HepG2 (cell line): ENCODE results near the gene DMRTB1. TPM values are rescaled to one million over a fixed set of nuclear protein-coding genes. Genes with fewer than 3 reads are reported as not detected.

Source experiments
- ATAC-seq: fragments of 200-7000 bp; cut with Tn5 transposase; 3 replicates; pipeline ENCODE4 v1.9.1; 2020; ENCODE audit warnings: mild to moderate bottlenecking, moderate library complexity
- BruUV-seq: library from RNA; stranded (reverse); fragments of 400-500 nt; replicated peaks from 2 replicates; lab custom pipeline; 2021; lab: Mats Ljungman, UMichigan
- CTCF ChIA-PET: fragments of 300-600 bp; formaldehyde crosslinking; extraction: SDS; loops from one replicate; lab custom pipeline; 2021; ENCODE audit warnings: low total read pairs, inconsistent platforms, low intra/inter-chr PET ratio; lab: Yijun Ruan, JAX
- POLR2A ChIA-PET: fragments of 350-600 bp; sonication (Branson Sonifier 250); formaldehyde crosslinking; loops from one replicate; lab custom pipeline; 2020; ENCODE audit warnings: antibody characterized with exemption, inconsistent platforms; lab: Yijun Ruan, JAX
- DNase-seq: peaks from one replicate; pipeline ENCODE4 v3.0.0-alpha.2; 2015; ENCODE audit warnings: low spot score
- FAIRE-seq: peaks from 3 replicates; lab custom pipeline; 2011; peaks lifted over from hg19 to GRCh38; lab: Jason Lieb, UNC
- H2AFZ ChIP-seq: one replicate; pipeline ENCODE4 v1.6.1; 2011; ENCODE audit warnings: low read length, inconsistent platforms
- H3K27ac ChIP-seq: fragments of 300-600 bp; 3 replicates; pipeline ENCODE4 v1.8.0; 2011; ENCODE audit warnings: mixed run types, mild to moderate bottlenecking, mixed read lengths, low read length, inconsistent platforms; ENCODE audit not compliant: insufficient read depth; ENCODE audit errors: extremely low read length
- H3K27me3 ChIP-seq, 2 experiments: fragments of 200-600 bp in 1 of 2; 2 replicates in 1 of 2; 3 replicates in 1 of 2; pipeline versions ENCODE4 v1.6.0 to v1.8.0; 2011; ENCODE audit warnings: low read length in 2 of 2, mild to moderate bottlenecking in 2 of 2, moderate library complexity in 2 of 2, inconsistent platforms in 1 of 2; ENCODE audit not compliant: insufficient read depth in 2 of 2, control insufficient read depth in 1 of 2
- H3K36me3 ChIP-seq, 2 experiments: fragments of 200-600 bp in 1 of 2; replicated peaks in 1 of 2; 2 replicates in 1 of 2; 3 replicates in 1 of 2; pipeline versions ENCODE4 v1.5.1 to v1.8.0; 2011; ENCODE audit warnings: low read length in 2 of 2, inconsistent platforms in 1 of 2; ENCODE audit not compliant: insufficient read depth in 2 of 2, control insufficient read depth in 1 of 2
- H3K4me1 ChIP-seq: 2 replicates; pipeline ENCODE4 v1.5.1; 2012; ENCODE audit warnings: low read length, inconsistent platforms; ENCODE audit not compliant: insufficient read depth
- H3K4me2 ChIP-seq: 2 replicates; pipeline ENCODE4 v1.6.0; 2011; ENCODE audit warnings: low read depth, low read length, inconsistent platforms
- H3K4me3 ChIP-seq, 3 experiments: fragments of 200-600 bp in 1 of 3; sonication (generic), shearing (Covaris generic) in 1 of 3; replicated peaks in 1 of 3; 2 replicates each; pipeline ENCODE4 v1.5.1; 2011 to 2016; ENCODE audit warnings: low read length in 3 of 3, inconsistent platforms in 2 of 3, low read depth in 2 of 3, mild to moderate bottlenecking in 2 of 3, control low read depth in 1 of 3, mixed read lengths in 1 of 3; ENCODE audit not compliant: insufficient read depth in 1 of 3
- H3K79me2 ChIP-seq: one replicate; pipeline ENCODE4 v1.6.1; 2011; ENCODE audit warnings: low read length, inconsistent platforms; ENCODE audit not compliant: insufficient read depth
- H3K9ac ChIP-seq: 2 replicates; pipeline ENCODE4 v1.6.0; 2011; ENCODE audit warnings: mild to moderate bottlenecking, low read depth, low read length, inconsistent platforms; ENCODE audit not compliant: insufficient read depth
- H3K9me3 ChIP-seq: 2 replicates; pipeline ENCODE4 v1.5.1; 2012; ENCODE audit warnings: mild to moderate bottlenecking, low read length
- H4K20me1 ChIP-seq: 2 replicates; pipeline ENCODE4 v1.6.0; 2011; ENCODE audit warnings: inconsistent platforms, mild to moderate bottlenecking, low read length, moderate library complexity; ENCODE audit not compliant: insufficient read depth
- AGO2 ChIP-seq: fragments of 200-400 bp; formaldehyde crosslinking; optimal IDR thresholded peaks from 2 replicates; pipeline ENCODE3; 2017; ENCODE audit warnings: mild to moderate bottlenecking, low read depth, low read length, moderate library complexity
- ATF2 ChIP-seq: sonication (generic); formaldehyde crosslinking; IDR thresholded peaks from 2 replicates; pipeline ENCODE4 v1.4.0; 2020; ENCODE audit warnings: missing genetic modification reagents
- FOXP1 ChIP-seq, 2 experiments: fragments of 450-650 bp in 1 of 2; IDR thresholded peaks; 2 replicates each; pipeline ENCODE4 v1.6.1; 2017 to 2018; ENCODE audit warnings: antibody characterized with exemption in 1 of 2
- HNF1A ChIP-seq, 2 experiments: sonication (generic) in 1 of 2; formaldehyde crosslinking in 1 of 2; IDR thresholded peaks; 2 replicates each; pipeline versions ENCODE4 v1.4.0 to v1.6.1; 2016 to 2020; ENCODE audit warnings: borderline replicate concordance in 1 of 2, low read depth in 1 of 2, mild to moderate bottlenecking in 1 of 2, missing genetic modification reagents in 1 of 2
- JUND ChIP-seq: sonication (generic); formaldehyde crosslinking; IDR thresholded peaks from 2 replicates; pipeline ENCODE4 v1.8.0; 2022; ENCODE audit warnings: mild to moderate bottlenecking, missing genetic modification reagents
- LRRFIP1 ChIP-seq: sonication (generic); formaldehyde crosslinking; conservative IDR thresholded peaks from 2 replicates; pipeline ENCODE4 v1.4.0; 2020; ENCODE audit warnings: missing genetic modification reagents
- REPIN1 ChIP-seq: sonication (generic); formaldehyde crosslinking; IDR thresholded peaks from 2 replicates; pipeline ENCODE4 v1.8.0; 2022; ENCODE audit warnings: missing genetic modification reagents, low read depth, mild to moderate bottlenecking, borderline replicate concordance
- ZBTB26 ChIP-seq: IDR thresholded peaks from 2 replicates; pipeline ENCODE4 v1.6.1; 2016; ENCODE audit warnings: missing compliant biosample characterization, missing genetic modification reagents, borderline replicate concordance
- ZNF230 ChIP-seq: sonication (generic); formaldehyde crosslinking; IDR thresholded peaks from 2 replicates; pipeline ENCODE4 v1.4.0; 2020; ENCODE audit warnings: mild to moderate bottlenecking, missing genetic modification reagents
- WGBS: methylation state at CpG from one replicate; pipeline ENCODE4 v1.1.6; 2017; ENCODE audit warnings: low lambda C conversion rate; 5-methylcytosine and 5-hydroxymethylcytosine counted together
- in situ Hi-C: cut with HindIII; loops from 2 replicates; pipeline ENCODE4 v1.10.0; 2017; ENCODE audit warnings: low pct_unique_long_range_greater_than_20kb; ENCODE audit not compliant: extremely low pct_ligation_motif_present
- intact Hi-C: fragments of 100-400 bp; cut with micrococcal nuclease; formaldehyde crosslinking; loops from one replicate; pipeline ENCODE4 v1.10.0; 2022; ENCODE audit not compliant: unreplicated experiment
- polyA plus RNA-seq, 8 experiments: library from polyadenylated mRNA; depleted of rRNA in 3 of 8; stranded (reverse) in 7 of 8; unstranded in 1 of 8; fragments of >200 nt; fragmentation: Illumina TruSeq in 4 of 8; extraction: Trizol in 4 of 8; gene quantifications; 2 replicates each; pipeline versions ENCODE4 v1.2.1 to v1.2.3, GENCODE V29; 2011 to 2016; ENCODE audit warnings: low read depth in 4 of 8, missing spikeins in 1 of 8, mixed read lengths in 1 of 8; ENCODE audit not compliant: insufficient read depth in 1 of 8
- total RNA-seq, 5 experiments: library from RNA; depleted of rRNA; stranded (reverse); fragments of >200 nt; fragmentation: Illumina TruSeq; extraction: Trizol; gene quantifications; 2 replicates each; pipeline ENCODE4 v1.2.3, GENCODE V29; 2016; ENCODE audit warnings: low read depth in 1 of 5
- TF ChIP-seq, protein P1 (sequence below): IDR thresholded peaks from 2 replicates; pipeline ENCODE4 v1.6.1; 2016; ENCODE audit warnings: control low read depth

The DMRTB1 gene
- total and polyA plus RNA-seq, 2 of the 13 experiments (the other 11 are each of a cell fraction or from before 2014, with no cell fraction given), result not detected

DNA sequence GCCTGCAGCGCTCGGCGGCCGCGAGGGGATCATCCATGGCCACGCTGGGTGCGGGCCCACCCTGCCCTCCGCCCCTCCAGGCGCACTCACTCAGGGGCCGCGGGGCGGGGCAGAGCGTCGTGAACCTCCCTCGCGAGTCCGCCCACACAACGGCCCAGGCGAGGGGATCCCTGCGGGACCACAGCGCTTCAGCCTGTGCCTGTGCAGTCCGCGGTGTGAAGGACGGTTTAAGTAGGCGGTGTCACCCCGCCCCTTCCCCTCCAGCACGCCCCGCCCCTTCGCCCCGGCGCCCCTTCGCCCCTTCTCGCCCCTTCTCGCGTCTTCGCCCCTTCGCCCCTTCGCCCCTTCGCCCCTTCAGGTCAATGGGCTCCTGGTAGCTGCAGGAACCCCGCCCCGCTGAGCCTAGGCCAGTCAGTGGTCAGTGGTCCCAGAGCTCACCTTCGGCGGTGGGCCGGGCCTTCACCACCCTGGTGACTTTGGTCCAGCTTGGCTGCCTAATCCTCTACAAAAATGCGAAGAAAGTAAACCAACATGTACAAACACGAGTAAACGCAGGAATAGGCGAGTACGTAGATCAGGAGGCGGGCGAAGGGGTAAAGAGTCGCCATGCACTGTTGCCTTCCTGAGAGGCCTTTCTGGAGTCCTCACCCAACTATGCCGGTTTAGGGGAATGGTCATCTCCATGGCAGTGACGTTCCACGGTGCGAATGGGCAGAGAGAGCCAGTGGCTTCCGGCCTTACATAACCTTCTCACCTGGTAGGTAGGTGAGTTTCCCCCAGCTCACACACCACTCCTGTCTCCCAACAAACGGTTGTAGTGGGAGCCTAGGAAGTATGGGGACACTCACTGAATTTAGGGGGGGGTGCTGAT lies 19.6 kb upstream of the DMRTB1 start:
- in situ Hi-C loops (no loop called here), intact Hi-C loops (no loop called here)
- ChIA-PET POLR2A (no interaction called here), CTCF (no interaction called here)
- Histone ChIP-seq H3K27me3 (no peaks in the 10 kb centered on the region; a peak in 1 of 5 replicates), H3K9me3 (no peaks in the 10 kb centered on the region), H3K4me1 (no peaks in the 10 kb centered on the region), H3K4me2 (no peak overlapping the region), H3K27ac (no peak overlapping the region), H3K36me3 (no peaks in the 10 kb centered on the region), H2AFZ (no peak overlapping the region), H3K79me2 (no peaks in the 10 kb centered on the region), H4K20me1 (no peaks in the 10 kb centered on the region), H3K4me3 (no peak overlapping the region), H3K9ac (no peak overlapping the region)
- FAIRE-seq, result no peak
- ATAC-seq, result no peak
- DNase-seq, result no peak
- BruUV-seq, result no TSS peak
- WGBS, result 68% methylated on average over 37 of the region's 58 CpGs
- TF ChIP-seq FOXP1 (IDR thresholded peaks at IDR 0.05), result no peak
- no peak for TF ChIP-seq FOXP1 (CRISPR knock-in tag; IDR thresholded peaks at IDR 0.05)
- TF ChIP-seq, protein P1, sequence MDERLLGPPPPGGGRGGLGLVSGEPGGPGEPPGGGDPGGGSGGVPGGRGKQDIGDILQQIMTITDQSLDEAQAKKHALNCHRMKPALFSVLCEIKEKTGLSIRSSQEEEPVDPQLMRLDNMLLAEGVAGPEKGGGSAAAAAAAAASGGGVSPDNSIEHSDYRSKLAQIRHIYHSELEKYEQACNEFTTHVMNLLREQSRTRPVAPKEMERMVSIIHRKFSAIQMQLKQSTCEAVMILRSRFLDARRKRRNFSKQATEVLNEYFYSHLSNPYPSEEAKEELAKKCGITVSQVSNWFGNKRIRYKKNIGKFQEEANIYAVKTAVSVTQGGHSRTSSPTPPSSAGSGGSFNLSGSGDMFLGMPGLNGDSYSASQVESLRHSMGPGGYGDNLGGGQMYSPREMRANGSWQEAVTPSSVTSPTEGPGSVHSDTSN, result no peak
- TF ChIP-seq ZBTB26 (CRISPR knock-in tag), result no peak
- no peak for TF ChIP-seq ATF2
- TF ChIP-seq ZNF230, result no peak
- TF ChIP-seq AGO2, result no peak
- no peak for TF ChIP-seq REPIN1 (CRISPR knock-in tag)
- no peak for TF ChIP-seq JUND (CRISPR knock-in tag)
- no peak for TF ChIP-seq LRRFIP1
- no peak for TF ChIP-seq HNF1A (IDR thresholded peaks at IDR 0.05; ENCODE audit: low read depth)
- TF ChIP-seq HNF1A (CRISPR knock-in tag; IDR thresholded peaks at IDR 0.05; ENCODE audit: borderline replicate concordance), result no peak
